ENCODE results near the gene C5orf46.

- no peak for TF ChIP-seq NFIC (IDR thresholded peaks at IDR 0.05; ENCODE audit: borderline replicate concordance)
- TF ChIP-seq MXI1 (IDR thresholded peaks at IDR 0.05; ENCODE audit: low read depth, low read length) = no peak
- no peak for TF ChIP-seq MAX (IDR thresholded peaks at IDR 0.05; ENCODE audit: low read depth)
- no peak for TF ChIP-seq JUND (IDR thresholded peaks at IDR 0.05)
- no peak for TF ChIP-seq CTCF (IDR thresholded peaks at IDR 0.05)
- TF ChIP-seq RFX5 (IDR thresholded peaks at IDR 0.05; ENCODE audit: low read length) = no peak
- TF ChIP-seq REST (IDR thresholded peaks at IDR 0.05; ENCODE audit: low read depth, low read length) = no peak
- TF ChIP-seq ELF1 (IDR thresholded peaks at IDR 0.05) = no peak
- TF ChIP-seq USF2 (IDR thresholded peaks at IDR 0.05; ENCODE audit: borderline replicate concordance, low read depth, low read length) = no peak
Observed at GRCh38 chr5:147939431-147940114, 33.2 kb upstream of the C5orf46 start.
